ENCODE measurements around the gene NPC1.

NPC1 gene

GRCh38 chr18:23612434-23613090 is 26.3 kb upstream of the NPC1 start:
- no peak for TF ChIP-seq CTCF (conservative IDR thresholded peaks at IDR 0.05; ENCODE audit: control insufficient read depth, insufficient read depth, low read depth, low read length)
- H3K4me3 ChIP-seq (ENCODE audit: control insufficient read depth, low read depth, low read length): no peak overlapping the region
- no peak for DNase-seq (ENCODE audit: low read depth)

GRCh38 chr18:23609390-23610023 is 23.2 kb upstream of the NPC1 start:
- no peak overlapping the region for H3K4me3 ChIP-seq (ENCODE audit: control insufficient read depth, low read depth, low read length)
- DNase-seq (ENCODE audit: low read depth): no peak
- no peak for TF ChIP-seq CTCF (conservative IDR thresholded peaks at IDR 0.05; ENCODE audit: control insufficient read depth, insufficient read depth, low read depth, low read length)

GRCh38 chr18:23608211-23608610 is 21.9 kb upstream of the NPC1 start:
- TF ChIP-seq CTCF (conservative IDR thresholded peaks at IDR 0.05; ENCODE audit: control insufficient read depth, insufficient read depth, low read depth, low read length): no peak
- DNase-seq (ENCODE audit: low read depth): no peak
- no peak overlapping the region for H3K4me3 ChIP-seq (ENCODE audit: control insufficient read depth, low read depth, low read length)

GRCh38 chr18:23605941-23606340 is 19.6 kb upstream of the NPC1 start:
- no peak for DNase-seq (ENCODE audit: low read depth)
- no peak for TF ChIP-seq CTCF (conservative IDR thresholded peaks at IDR 0.05; ENCODE audit: control insufficient read depth, insufficient read depth, low read depth, low read length)
- no peak overlapping the region for H3K4me3 ChIP-seq (ENCODE audit: control insufficient read depth, low read depth, low read length)

- H3K4me3 ChIP-seq (ENCODE audit: control insufficient read depth, low read depth, low read length): no peak overlapping the region
- no peak for TF ChIP-seq CTCF (conservative IDR thresholded peaks at IDR 0.05; ENCODE audit: control insufficient read depth, insufficient read depth, low read depth, low read length)
- DNase-seq (ENCODE audit: low read depth): no peak
Observed at GRCh38 chr18:23599809-23600208, 13.5 kb upstream of the NPC1 start.

GRCh38 chr18:23596183-23596582 is 9.9 kb upstream of the NPC1 start:
- TF ChIP-seq CTCF (conservative IDR thresholded peaks at IDR 0.05; ENCODE audit: control insufficient read depth, insufficient read depth, low read depth, low read length): no peak
- DNase-seq (ENCODE audit: low read depth): no peak
- no peak overlapping the region for H3K4me3 ChIP-seq (ENCODE audit: control insufficient read depth, low read depth, low read length)

Data from fibroblast of mammary gland (primary cell).